ENCODE measurements around the gene EXOC3.

EXOC3 gene

GRCh38 chr5:494667-495255, 51.8 kb downstream of the EXOC3 start:
- DNase-seq (ENCODE audit: low read depth) = no peak
- no peak for TF ChIP-seq CTCF (conservative IDR thresholded peaks at IDR 0.05; ENCODE audit: low read depth, low read length)
- H3K4me3 ChIP-seq (ENCODE audit: low read depth, low read length) = no peak overlapping the region

- DNase-seq (ENCODE audit: low read depth) = no peak
- no peak for TF ChIP-seq CTCF (conservative IDR thresholded peaks at IDR 0.05; ENCODE audit: low read depth, low read length)
- no peak overlapping the region for H3K4me3 ChIP-seq (ENCODE audit: low read depth, low read length)
Observed at GRCh38 chr5:496028-496427, 53.1 kb downstream of the EXOC3 start.

GRCh38 chr5:497090-497700, 54.2 kb downstream of the EXOC3 start:
- TF ChIP-seq CTCF (conservative IDR thresholded peaks at IDR 0.05; ENCODE audit: low read depth, low read length) = no peak
- no peak overlapping the region for H3K4me3 ChIP-seq (ENCODE audit: low read depth, low read length)
- DNase-seq (ENCODE audit: low read depth) = no peak

GRCh38 chr5:497871-498509, 55.0 kb downstream of the EXOC3 start:
- TF ChIP-seq CTCF (conservative IDR thresholded peaks at IDR 0.05; ENCODE audit: low read depth, low read length) = no peak
- no peak for DNase-seq (ENCODE audit: low read depth)

GRCh38 chr5:499233-500209, 56.5 kb downstream of the EXOC3 start:
- H3K4me3 ChIP-seq (ENCODE audit: low read depth, low read length) = no peak overlapping the region
- TF ChIP-seq CTCF (conservative IDR thresholded peaks at IDR 0.05; ENCODE audit: low read depth, low read length) = no peak
- DNase-seq (ENCODE audit: low read depth) = no peak

More at GRCh38 chr5:497871-498509, 55.0 kb downstream of the EXOC3 start:
- no peak overlapping the region for H3K4me3 ChIP-seq (ENCODE audit: low read depth, low read length)

- no peak overlapping the region for H3K4me3 ChIP-seq (ENCODE audit: low read depth, low read length)
- TF ChIP-seq CTCF (conservative IDR thresholded peaks at IDR 0.05; ENCODE audit: low read depth, low read length) = no peak
- no peak for DNase-seq (ENCODE audit: low read depth)
Observed at GRCh38 chr5:500491-500890, 57.5 kb downstream of the EXOC3 start.
